ENCODE data around the gene SELP.

DNA sequence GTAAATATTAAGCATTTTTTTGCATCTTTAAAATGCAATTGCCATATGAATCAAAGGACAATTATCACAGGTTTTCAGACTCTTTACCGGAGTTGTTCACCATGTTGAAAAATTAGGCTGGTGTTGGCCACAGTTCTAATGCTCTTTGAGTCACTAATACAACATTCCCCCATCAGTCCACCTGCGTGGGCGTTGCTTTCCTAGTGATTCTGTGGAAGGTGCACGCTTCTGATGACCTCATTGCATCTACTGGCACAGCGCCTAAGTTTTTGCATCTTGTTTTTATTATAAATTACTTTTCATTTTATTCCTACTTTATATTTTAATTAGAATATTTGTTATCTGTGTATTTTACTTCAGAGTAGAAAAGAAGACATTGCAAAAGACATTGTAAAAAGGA is 39.0 kb downstream of the SELP start:
- TF ChIP-seq, protein P1, sequence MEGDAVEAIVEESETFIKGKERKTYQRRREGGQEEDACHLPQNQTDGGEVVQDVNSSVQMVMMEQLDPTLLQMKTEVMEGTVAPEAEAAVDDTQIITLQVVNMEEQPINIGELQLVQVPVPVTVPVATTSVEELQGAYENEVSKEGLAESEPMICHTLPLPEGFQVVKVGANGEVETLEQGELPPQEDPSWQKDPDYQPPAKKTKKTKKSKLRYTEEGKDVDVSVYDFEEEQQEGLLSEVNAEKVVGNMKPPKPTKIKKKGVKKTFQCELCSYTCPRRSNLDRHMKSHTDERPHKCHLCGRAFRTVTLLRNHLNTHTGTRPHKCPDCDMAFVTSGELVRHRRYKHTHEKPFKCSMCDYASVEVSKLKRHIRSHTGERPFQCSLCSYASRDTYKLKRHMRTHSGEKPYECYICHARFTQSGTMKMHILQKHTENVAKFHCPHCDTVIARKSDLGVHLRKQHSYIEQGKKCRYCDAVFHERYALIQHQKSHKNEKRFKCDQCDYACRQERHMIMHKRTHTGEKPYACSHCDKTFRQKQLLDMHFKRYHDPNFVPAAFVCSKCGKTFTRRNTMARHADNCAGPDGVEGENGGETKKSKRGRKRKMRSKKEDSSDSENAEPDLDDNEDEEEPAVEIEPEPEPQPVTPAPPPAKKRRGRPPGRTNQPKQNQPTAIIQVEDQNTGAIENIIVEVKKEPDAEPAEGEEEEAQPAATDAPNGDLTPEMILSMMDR (IDR thresholded peaks at IDR 0.05) = no peak
- TF ChIP-seq POLR2A (IDR thresholded peaks at IDR 0.05) = no peak

Data from Peyer's patch (tissue), 4 donors.